CD4-positive, alpha-beta T cell treated with Interleukin-21 for 1 hour (primary cell): ENCODE results near the gene DHX58.

ENCODE experiments used
- DNase-seq: peaks from one replicate; pipeline ENCODE4 v3.0.0-alpha.2; 2020

Gene DHX58

GRCh38 chr17:42129109-42129837 is 16.8 kb upstream of the DHX58 start:
- no peak for DNase-seq

- DNase-seq = no peak
Observed at GRCh38 chr17:42127414-42127813, 14.9 kb upstream of the DHX58 start.

GRCh38 chr17:42126836-42127235 is 14.3 kb upstream of the DHX58 start:
- no peak for DNase-seq

- DNase-seq = no peak
Observed at GRCh38 chr17:42125565-42125964, 13.1 kb upstream of the DHX58 start.

- DNase-seq = no peak
Observed at GRCh38 chr17:42124256-42124655, 11.7 kb upstream of the DHX58 start.

- no peak for DNase-seq
Observed at GRCh38 chr17:42122371-42123303, 10.1 kb upstream of the DHX58 start, which contains the start of gene HSPB9. Gene HSPB9, plus strand, starts transcription at chr17:42122804. Its CDS starts 47 bp downstream, at chr17:42122851.

- DNase-seq = peak; percentile 78
Observed at GRCh38 chr17:42120770-42121769, 8.6 kb upstream of the DHX58 start, which contains the start of gene KAT2A. Gene KAT2A, minus strand, starts transcription at chr17:42121367. Its CDS starts 63 bp downstream, at chr17:42121304.

- DNase-seq = no peak
Observed at GRCh38 chr17:42120161-42120769, 7.8 kb upstream of the DHX58 start.

GRCh38 chr17:42119301-42119700 is 6.8 kb upstream of the DHX58 start:
- DNase-seq = no peak

GRCh38 chr17:42118545-42118944 is 6.0 kb upstream of the DHX58 start:
- peak; percentile 46 for DNase-seq

- no peak for DNase-seq
Observed at GRCh38 chr17:42118126-42118510, 5.6 kb upstream of the DHX58 start.

GRCh38 chr17:42117397-42118125 is 5.0 kb upstream of the DHX58 start:
- DNase-seq = no peak

- peak; percentile 88 for DNase-seq
Observed at GRCh38 chr17:42116705-42117396, 4.3 kb upstream of the DHX58 start.

GRCh38 chr17:42114118-42114517 is 1.6 kb upstream of the DHX58 start:
- DNase-seq = no peak

- DNase-seq = no peak
Observed at GRCh38 chr17:42113293-42114069, 967 bp upstream of the DHX58 start.

GRCh38 chr17:42111871-42112551 is 503 bp downstream of the DHX58 start:
- peak; percentile 38 for DNase-seq

GRCh38 chr17:42111265-42111636 is 1.3 kb downstream of the DHX58 start:
- no peak for DNase-seq

- no peak for DNase-seq
Observed at GRCh38 chr17:42110301-42111264, 1.9 kb downstream of the DHX58 start.
